ENCODE measurements around the gene UBE2K.
A peak's percentile ranks its signal among the peaks of the same experiment; 100 is the strongest.
"Not testable (repeated sequence)": the region's sequence is repeated elsewhere in the genome, so short reads cannot be mapped to it uniquely, and the experiment has no call there.

UBE2K gene

GRCh38 chr4:39697740-39698423 is at the start of gene UBE2K:
Gene UBE2K (plus strand): TSS chr4:39698136. CDS start chr4:39698328, 192 bp downstream.
- DNase-seq = peak; percentile 96

GRCh38 chr4:39648213-39648612 is 49.7 kb upstream of the UBE2K start:
- DNase-seq = no peak

DNA sequence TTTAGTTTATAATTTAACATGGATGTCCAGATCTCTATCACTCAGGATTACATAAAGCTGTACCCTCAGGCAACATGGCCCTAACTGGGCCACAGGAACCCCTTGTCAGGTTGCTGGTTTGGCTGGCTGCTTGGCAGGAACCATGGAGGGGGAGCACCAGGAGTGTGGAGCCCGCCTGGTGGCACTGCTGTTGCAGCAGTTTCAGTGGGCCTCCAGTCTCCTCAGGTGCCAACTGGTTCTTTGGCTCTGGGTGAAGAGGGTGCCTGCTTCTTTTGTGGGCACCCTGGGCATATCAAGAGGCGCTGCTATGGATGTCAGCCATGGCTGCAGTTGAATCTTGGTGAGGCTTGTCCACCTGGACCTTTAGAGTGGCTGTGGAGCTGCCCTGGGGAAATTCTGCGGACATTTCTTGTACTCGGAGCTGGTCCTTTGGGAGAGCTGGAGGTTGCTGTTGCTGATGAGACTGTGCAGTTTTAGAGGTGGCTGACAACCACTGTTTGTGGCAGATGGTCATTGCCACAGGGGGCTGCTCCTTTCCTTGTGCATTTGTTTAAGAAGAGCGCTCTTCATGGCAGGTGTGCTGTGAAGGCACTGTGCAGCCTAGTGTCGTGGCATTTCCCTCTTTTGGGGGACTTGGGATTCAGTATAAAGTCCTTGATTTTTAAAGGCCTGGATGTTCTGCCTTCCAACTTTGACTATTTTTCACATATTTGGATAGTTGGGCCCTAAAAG is 48.9 kb upstream of the UBE2K start:
- DNase-seq = no peak

GRCh38 chr4:39649639-39650265 is 48.2 kb upstream of the UBE2K start:
- no peak for DNase-seq

DNA sequence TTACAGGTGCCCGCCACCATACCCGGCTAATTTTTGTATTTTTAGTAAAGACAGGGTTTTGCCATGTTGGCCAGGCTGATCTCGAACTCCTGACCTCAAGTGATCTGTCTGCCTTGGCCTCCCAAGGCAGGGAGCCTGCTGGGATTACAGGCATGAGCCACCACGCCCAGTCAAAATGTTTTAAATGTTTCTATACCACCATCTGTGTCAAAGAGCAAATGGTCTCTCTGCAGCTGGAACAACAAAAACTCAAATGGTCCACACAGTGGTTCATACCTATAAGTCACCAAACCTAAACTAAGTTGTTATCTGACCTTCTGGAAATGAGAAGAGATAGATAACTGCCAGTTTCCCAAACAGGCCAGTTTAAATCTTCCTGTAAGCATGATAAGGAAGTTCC is 46.4 kb upstream of the UBE2K start:
- DNase-seq = not testable (repeated sequence)

DNA sequence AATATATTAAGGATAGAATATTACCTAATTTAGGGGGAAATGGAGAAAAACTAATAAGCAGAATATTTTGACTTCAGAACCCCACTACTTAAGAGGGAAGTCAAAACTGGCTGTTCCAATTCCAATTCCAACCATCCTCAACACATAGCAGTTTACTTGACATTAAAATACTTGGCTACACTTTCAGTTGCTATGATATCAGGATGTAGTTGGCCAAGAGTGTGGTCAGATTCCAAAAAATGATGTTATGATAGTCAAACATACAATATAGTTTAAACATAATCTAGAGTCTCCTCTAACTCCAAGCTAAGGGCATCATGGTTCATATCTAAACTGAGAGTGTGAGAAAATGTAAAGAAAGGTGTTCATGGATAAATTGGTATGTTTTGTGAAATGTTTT is 42.7 kb upstream of the UBE2K start:
- no peak for DNase-seq

DNA sequence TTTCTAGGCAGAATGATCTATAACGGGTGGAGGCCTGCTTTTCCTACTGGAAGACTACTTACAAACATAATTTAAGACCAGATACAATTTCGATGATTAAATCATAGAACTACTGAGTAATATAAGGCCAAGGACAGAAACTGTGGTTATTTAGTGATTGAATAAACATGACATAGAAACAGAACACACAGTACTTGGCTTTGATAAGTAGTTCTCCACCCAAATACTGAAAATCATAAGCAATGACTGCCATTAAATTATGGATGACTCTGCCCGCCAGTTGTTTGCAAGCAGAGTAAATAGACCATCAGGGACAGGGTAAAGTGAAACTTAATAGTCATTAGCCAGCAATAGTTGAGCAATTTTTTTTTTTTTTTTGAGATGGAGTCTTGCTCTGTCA is 42.1 kb upstream of the UBE2K start:
- DNase-seq = no peak

GRCh38 chr4:39656638-39657037 is 41.3 kb upstream of the UBE2K start:
- not testable (repeated sequence) for DNase-seq

DNA sequence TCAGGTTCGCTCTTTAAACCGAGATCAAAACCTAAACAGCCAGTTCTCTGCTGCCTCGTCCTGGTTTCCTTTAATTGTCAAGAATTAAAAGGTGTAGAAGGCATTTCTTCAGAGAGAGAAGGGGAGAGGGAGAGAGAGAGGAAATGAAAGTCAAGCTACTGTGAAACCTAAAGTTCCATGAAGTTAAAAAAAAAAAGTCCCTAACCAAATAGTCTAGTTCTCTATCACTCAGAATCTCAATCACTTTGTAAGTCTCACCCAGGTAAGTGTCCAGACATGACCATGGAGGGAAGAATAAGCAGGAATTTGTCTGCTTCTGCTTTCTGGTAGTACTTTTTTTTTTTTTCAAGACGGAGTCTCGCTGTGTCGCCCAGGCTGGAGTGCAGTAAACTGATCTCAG is 40.5 kb upstream of the UBE2K start:
- DNase-seq = no peak

- DNase-seq = no peak
These were observed 39.2 kb upstream of the UBE2K start for GRCh38 chr4:39658756-39659155.

DNA sequence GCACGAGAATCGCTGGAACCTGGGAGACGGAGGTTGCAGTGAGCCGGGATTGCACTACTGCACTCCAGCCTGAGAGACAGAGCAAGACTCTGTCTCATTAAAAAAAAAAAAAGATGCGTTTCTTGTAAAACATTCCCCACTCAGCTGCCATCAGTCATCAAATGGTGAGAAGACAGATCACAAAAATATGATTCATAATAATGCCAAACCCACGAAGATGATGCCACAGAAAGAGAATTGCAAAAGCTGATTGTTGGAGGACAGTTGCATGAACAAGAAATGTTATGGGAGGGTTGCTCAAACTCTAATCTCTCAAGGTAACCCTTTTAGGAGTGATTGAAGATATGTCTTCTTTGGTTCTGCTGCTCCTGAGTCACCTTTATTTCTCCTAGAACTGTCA is 37.9 kb upstream of the UBE2K start:
- DNase-seq = no peak

- DNase-seq = no peak
These were observed 37.2 kb upstream of the UBE2K start for GRCh38 chr4:39660757-39661156.

DNA sequence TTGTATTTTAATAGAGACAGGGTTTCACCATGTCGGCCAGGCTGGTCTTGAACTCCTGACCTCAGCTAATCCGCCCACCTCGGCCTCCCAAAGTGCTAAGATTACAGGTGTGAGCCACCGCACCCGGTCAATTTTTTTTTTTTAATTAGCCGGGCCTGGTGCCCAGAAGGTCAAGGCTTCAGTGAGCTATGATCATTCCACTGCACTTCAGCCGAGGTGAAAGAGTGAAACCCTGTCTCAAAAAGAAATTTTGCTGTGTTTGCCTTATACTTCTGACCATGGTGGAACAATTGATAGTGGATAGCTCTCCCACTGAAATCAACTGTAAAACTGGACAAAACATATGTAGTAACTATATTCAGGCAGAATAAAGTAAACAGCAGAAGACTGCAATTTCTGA is 35.3 kb upstream of the UBE2K start:
- no peak for DNase-seq

DNA sequence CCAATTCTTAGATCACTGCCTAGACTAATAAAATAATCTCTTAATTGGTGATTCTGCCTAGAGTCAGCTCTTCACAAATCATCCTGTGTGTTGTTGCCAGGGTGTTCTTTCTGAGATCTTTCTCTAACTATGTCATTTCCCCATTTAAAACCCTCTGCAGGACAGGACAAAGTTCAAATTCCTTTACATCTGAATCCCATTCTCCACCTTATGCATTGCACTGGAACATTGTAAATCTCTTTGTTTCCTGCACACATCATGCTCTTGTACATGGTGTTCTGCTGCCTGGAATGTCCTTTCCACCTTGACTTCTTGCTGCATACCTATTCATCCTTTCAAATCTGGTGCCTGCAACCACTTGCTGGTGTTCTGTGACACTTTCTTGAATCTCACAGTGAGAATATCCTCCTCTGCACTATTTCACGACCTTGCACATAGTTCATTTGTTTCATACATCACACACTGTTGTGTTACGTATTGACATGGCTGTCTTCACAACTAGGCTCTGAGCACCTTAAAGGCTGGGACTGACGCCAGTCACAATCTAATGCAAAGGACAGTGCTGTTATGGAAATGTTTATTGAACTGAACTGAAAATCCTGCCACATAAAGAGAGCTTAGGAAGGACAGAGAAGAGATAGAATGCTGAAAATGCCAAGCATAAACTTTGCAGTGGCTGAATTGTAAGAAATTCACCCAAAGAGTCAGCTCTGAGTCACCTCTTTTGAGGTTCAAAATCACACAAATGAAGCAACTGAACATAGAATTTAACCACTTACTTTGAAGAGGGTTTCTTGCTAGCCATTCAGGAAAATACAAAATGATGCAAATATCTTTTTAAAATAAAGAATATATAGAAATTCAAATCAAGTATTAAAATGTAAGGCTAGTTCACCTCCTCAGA is 32.9 kb upstream of the UBE2K start:
- DNase-seq = no peak

DNA sequence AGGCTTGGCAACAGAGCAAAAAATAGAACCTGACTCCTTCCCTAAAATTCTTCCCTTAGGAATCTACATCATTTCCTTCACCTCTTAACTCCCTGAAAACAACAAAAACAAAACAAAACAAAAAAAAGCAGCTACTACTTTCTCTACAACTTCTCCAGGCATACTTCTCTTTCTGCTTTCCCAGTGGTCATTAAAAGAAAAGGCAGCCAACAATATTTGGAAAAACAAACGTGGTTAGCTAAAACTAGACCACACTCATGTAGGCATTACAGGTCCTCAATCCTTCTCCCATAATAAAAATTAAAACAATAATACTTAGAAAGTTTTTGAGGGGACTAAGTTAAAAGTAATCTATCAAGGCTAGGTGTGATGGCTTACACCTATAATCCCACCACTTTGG is 30.2 kb upstream of the UBE2K start:
- DNase-seq = no peak

DNA sequence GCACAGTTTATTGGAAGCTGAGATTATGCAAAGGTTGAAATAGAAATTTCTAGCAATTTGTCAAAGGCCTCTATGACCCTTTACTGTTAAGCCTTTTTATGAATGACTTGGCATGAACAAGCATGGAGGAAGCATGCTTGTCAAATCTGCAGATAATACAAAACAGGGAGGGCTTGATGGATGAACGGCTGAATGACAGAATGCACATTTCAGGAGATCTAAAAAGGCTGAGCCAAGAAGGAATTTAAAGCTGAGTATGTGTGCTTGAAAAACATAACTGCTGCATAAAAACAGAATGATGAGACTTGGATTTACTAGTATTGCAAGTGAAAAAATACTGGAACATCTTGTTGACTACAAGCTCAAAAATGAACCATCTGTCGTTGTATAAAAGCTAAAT is 29.0 kb upstream of the UBE2K start:
- no peak for DNase-seq

- not testable (repeated sequence) for DNase-seq
These were observed 27.6 kb upstream of the UBE2K start for GRCh38 chr4:39670296-39670695.

GRCh38 chr4:39675681-39676080 is 22.3 kb upstream of the UBE2K start:
- DNase-seq = not testable (repeated sequence)

GRCh38 chr4:39681003-39681402 is 16.9 kb upstream of the UBE2K start:
- not testable (repeated sequence) for DNase-seq

DNA sequence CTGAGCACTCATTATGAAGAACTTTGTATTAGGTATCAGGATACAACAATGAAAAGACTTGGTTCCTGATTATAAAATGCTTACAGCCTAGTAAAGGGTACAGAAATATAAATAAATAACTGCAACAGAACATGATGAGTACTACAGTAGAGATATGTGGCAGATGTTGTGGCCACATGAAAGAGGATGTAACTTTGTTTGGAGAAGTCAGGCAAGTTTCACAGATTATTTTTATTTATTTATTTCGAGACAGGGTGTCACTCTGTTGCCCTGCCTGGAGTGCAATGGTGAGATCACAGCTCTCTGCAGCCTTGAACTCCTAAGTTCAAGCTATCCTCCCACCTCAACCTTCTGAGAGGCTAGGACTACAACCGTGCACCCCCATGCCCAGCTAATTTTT is 15.8 kb upstream of the UBE2K start:
- no peak for DNase-seq

DNA sequence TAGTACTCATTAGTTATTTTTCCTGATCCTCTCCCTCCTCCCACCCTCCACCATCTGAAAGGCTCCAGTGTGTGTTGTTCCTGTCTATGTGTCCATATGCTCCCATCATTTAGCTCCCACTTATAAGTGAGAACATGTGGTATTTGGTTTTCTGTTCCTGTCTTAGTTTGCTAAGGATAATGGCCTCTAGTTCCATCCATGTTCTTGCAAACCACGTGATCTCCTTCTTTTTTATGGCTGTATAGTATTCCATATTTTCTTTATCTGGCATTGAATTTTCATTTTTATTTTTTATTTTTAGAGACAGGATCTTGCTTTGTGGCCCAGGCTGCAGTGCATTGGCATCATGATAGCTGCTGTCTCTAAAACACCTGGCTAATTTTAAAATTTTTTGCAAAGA is 11.9 kb upstream of the UBE2K start:
- DNase-seq = no peak

- DNase-seq = no peak
These were observed 10.9 kb upstream of the UBE2K start for GRCh38 chr4:39687014-39687413.

DNA sequence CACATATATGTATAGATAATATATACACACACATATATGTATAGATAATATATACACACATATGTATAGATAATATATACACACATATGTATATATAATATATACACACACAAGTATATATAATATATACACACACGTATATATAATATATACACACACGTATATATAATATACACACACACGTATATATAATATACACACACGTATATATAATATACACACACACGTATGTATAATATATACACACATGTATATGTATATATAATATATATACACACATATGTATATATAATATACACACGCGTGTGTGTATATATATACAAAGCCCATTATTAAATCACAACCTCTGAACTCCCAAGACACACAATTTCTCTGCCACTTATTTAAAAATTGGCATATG is 8.0 kb upstream of the UBE2K start:
- no peak for DNase-seq

Data from activated effector memory CD4-positive, alpha-beta T cell treated with anti-CD3 and anti-CD28 coated beads, Interleukin-2, amount 50 U/mL, for 16 hours (primary cell).